ENCODE data around the gene LSM7. TPM values are rescaled to one million over a fixed set of nuclear protein-coding genes. Genes with fewer than 3 reads are reported as not detected.
"Not testable (repeated sequence)": the region's sequence is repeated elsewhere in the genome, so short reads cannot be mapped to it uniquely, and the experiment has no call there.

Gene LSM7
- total and polyA plus RNA-seq, 11 donors = 33.8 to 213 (median 47.7) TPM

- peaks cover 0 to 34% (median 17%) of the 10 kb centered on the region in 9 donors for H3K36me3 ChIP-seq
- H3K4me1 ChIP-seq = no peaks in the 10 kb centered on the region
- no peaks in the 10 kb centered on the region for H3K9me3 ChIP-seq
- H3K27me3 ChIP-seq = no peaks in the 10 kb centered on the region
- intact Hi-C loops (cut with DNase I) = no loop called here
- WGBS, 4 donors = 91 to 93% (median 92%) methylated on average over 24 to 45 of the region's 45 CpGs
- no peak for TF ChIP-seq POLR2A (IDR thresholded peaks at IDR 0.05)
- TF ChIP-seq CTCF (IDR thresholded peaks at IDR 0.05) = no peak
- no peak overlapping the region for H3K27ac ChIP-seq
- DNase-seq = no peak
- ATAC-seq = peak in 1 of 4 donors; percentile 5
- no peak overlapping the region for H3K4me3 ChIP-seq
These were observed 24.9 kb upstream of the LSM7 start for GRCh38 chr19:2353159-2353886.

- Histone ChIP-seq H3K27me3 (no peaks in the 10 kb centered on the region), H3K27ac (no peak overlapping the region), H3K9me3 (no peaks in the 10 kb centered on the region), H3K36me3 (peaks cover 0 to 34% (median 17%) of the 10 kb centered on the region in 9 donors), H3K4me3 (no peak overlapping the region), H3K4me1 (no peaks in the 10 kb centered on the region)
- intact Hi-C loops (cut with DNase I) = no loop called here
- DNase-seq (no peak), ATAC-seq (no peak)
- WGBS, 4 donors = 89 to 97% (median 94%) methylated on average over 14 to 24 of the region's 24 CpGs
- no peak for TF ChIP-seq POLR2A (IDR thresholded peaks at IDR 0.05)
- no peak for TF ChIP-seq CTCF (IDR thresholded peaks at IDR 0.05)
These were observed 23.7 kb upstream of the LSM7 start for GRCh38 chr19:2352121-2352520.

GRCh38 chr19:2351591-2351990 is 23.2 kb upstream of the LSM7 start:
- H3K36me3 ChIP-seq = peaks cover 0 to 37% (median 17%) of the 10 kb centered on the region in 9 donors
- intact Hi-C loops (cut with DNase I) = no loop called here
- ATAC-seq = peak in 1 of 4 donors; percentile 20

GRCh38 chr19:2350656-2351055 is 22.3 kb upstream of the LSM7 start:
- Histone ChIP-seq H3K27me3 (no peaks in the 10 kb centered on the region), H3K27ac (no peak overlapping the region), H3K9me3 (no peaks in the 10 kb centered on the region), H3K4me3 (no peak overlapping the region), H3K36me3 (peaks cover 0 to 45% (median 17%) of the 10 kb centered on the region in 9 donors), H3K4me1 (no peaks in the 10 kb centered on the region)
- WGBS, 4 donors = 94 to 96% (median 95%) methylated on average over 16 of the region's 16 CpGs
- ATAC-seq (no peak), DNase-seq (no peak)
- intact Hi-C loops (cut with DNase I) = no loop called here
- TF ChIP-seq CTCF (IDR thresholded peaks at IDR 0.05) (no peak), POLR2A (IDR thresholded peaks at IDR 0.05) (no peak)

More at GRCh38 chr19:2351591-2351990, 23.2 kb upstream of the LSM7 start:
- no peak for DNase-seq
- Histone ChIP-seq H3K4me1 (no peaks in the 10 kb centered on the region), H3K27ac (no peak overlapping the region), H3K9me3 (no peaks in the 10 kb centered on the region), H3K4me3 (no peak overlapping the region), H3K27me3 (no peaks in the 10 kb centered on the region)
- WGBS, 4 donors = 97 to 99% (median 97%) methylated on average over 12 to 28 of the region's 28 CpGs
- TF ChIP-seq CTCF (IDR thresholded peaks at IDR 0.05) (no peak), POLR2A (IDR thresholded peaks at IDR 0.05) (no peak)

- H3K9me3 ChIP-seq; H3K4me1 ChIP-seq; DNase-seq; H3K4me3 ChIP-seq; H3K27me3 ChIP-seq; H3K27ac ChIP-seq; intact Hi-C loops (cut with DNase I); ATAC-seq: not testable (repeated sequence)
- H3K36me3 ChIP-seq = peaks cover 0 to 44% (median 17%) of the 10 kb centered on the region in 9 donors
- 92 to 95% (median 94%) methylated on average over 24 of the region's 24 CpGs for WGBS, 4 donors
These were observed 21.4 kb upstream of the LSM7 start for GRCh38 chr19:2349818-2350217.
